HEK293 (cell line): Measurements from ENCODE around the gene ARHGAP33.

ENCODE experiments used
- CTCF ChIA-PET: fragments of 350-600 bp; formaldehyde crosslinking; extraction: SDS; loops from one replicate; lab custom pipeline; 2021; ENCODE audit warnings: antibody characterized with exemption; lab: Yijun Ruan, JAX
- POLR2A ChIA-PET: fragments of 300-600 bp; formaldehyde crosslinking; extraction: SDS; loops from one replicate; lab custom pipeline; 2020; ENCODE audit warnings: antibody characterized with exemption, inconsistent platforms; lab: Yijun Ruan, JAX
- H3K27ac ChIP-seq: fragments of 200-500 bp; sonication (Bioruptor generic); 2 replicates; pipeline ENCODE4 v1.5.1; 2014; ENCODE audit warnings: low read depth, low read length, control low read depth, inconsistent platforms; ENCODE audit errors: extremely low read depth
- H3K36me3 ChIP-seq, 2 experiments: fragments of 200-500 bp in 1 of 2; sonication (Bioruptor generic) in 1 of 2; 1 replicate in 1 of 2; 2 replicates in 1 of 2; pipeline ENCODE4 v1.5.1; 2014 to 2017; ENCODE audit warnings: inconsistent platforms in 2 of 2, low read length in 2 of 2; ENCODE audit not compliant: control insufficient read depth in 2 of 2, insufficient read depth in 1 of 2
- H3K4me1 ChIP-seq: fragments of 200-500 bp; sonication (Bioruptor generic); 2 replicates; pipeline ENCODE4 v1.5.1; 2014; ENCODE audit warnings: mild to moderate bottlenecking, low read length, inconsistent platforms; ENCODE audit not compliant: control insufficient read depth, insufficient read depth
- H3K4me3 ChIP-seq: 2 replicates; pipeline ENCODE4 v1.5.1; 2011; ENCODE audit warnings: low read depth, mild to moderate bottlenecking, control low read depth, low read length, moderate library complexity
- H3K9me3 ChIP-seq: fragments of 200-500 bp; sonication (Bioruptor generic); 2 replicates; pipeline ENCODE4 v1.5.1; 2014; ENCODE audit warnings: low read depth, low read length, inconsistent platforms; ENCODE audit not compliant: control insufficient read depth, insufficient read depth
- HOXC10 ChIP-seq: sonication (generic); formaldehyde crosslinking; IDR thresholded peaks from 2 replicates; pipeline ENCODE4 v1.8.1; 2023; ENCODE audit warnings: mild to moderate bottlenecking, missing genetic modification reagents
- KLF10 ChIP-seq: fragments of 450-650 bp; IDR thresholded peaks from 2 replicates; pipeline ENCODE4 v1.5.1; 2018; ENCODE audit warnings: missing biosample characterization, mild to moderate bottlenecking, missing genetic modification characterization
- SP2 ChIP-seq: fragments of 450-650 bp; formaldehyde crosslinking; IDR thresholded peaks from 2 replicates; pipeline ENCODE4 v1.5.1; 2016; ENCODE audit warnings: missing biosample characterization, missing genetic modification characterization
- SP7 ChIP-seq: fragments of 450-650 bp; formaldehyde crosslinking; IDR thresholded peaks from 2 replicates; pipeline ENCODE4 v1.5.1; 2016; ENCODE audit warnings: missing biosample characterization, missing genetic modification characterization
- ZBTB20 ChIP-seq: fragments of 450-650 bp; formaldehyde crosslinking; IDR thresholded peaks from 2 replicates; pipeline ENCODE4 v1.5.1; 2016; ENCODE audit warnings: missing biosample characterization, missing genetic modification characterization
- ZBTB49 ChIP-seq: fragments of 450-650 bp; formaldehyde crosslinking; IDR thresholded peaks from 2 replicates; pipeline ENCODE4 v1.5.1; 2016; ENCODE audit warnings: missing biosample characterization, missing genetic modification characterization, low read depth
- ZEB2 ChIP-seq: fragments of 450-650 bp; formaldehyde crosslinking; IDR thresholded peaks from 2 replicates; pipeline ENCODE4 v1.5.1; 2016; ENCODE audit warnings: missing biosample characterization, missing genetic modification characterization
- ZNF132 ChIP-seq: fragments of 450-650 bp; formaldehyde crosslinking; IDR thresholded peaks from 2 replicates; pipeline ENCODE4 v1.5.1; 2017; ENCODE audit warnings: missing biosample characterization, missing genetic modification characterization, borderline replicate concordance
- ZNF146 ChIP-seq: fragments of 450-650 bp; formaldehyde crosslinking; IDR thresholded peaks from 2 replicates; pipeline ENCODE4 v1.5.1; 2016; ENCODE audit warnings: missing biosample characterization, missing genetic modification characterization
- ZNF239 ChIP-seq: fragments of 450-650 bp; formaldehyde crosslinking; IDR thresholded peaks from 2 replicates; pipeline ENCODE4 v1.5.1; 2016; ENCODE audit warnings: missing biosample characterization, missing genetic modification characterization
- ZNF24 ChIP-seq: fragments of 450-650 bp; formaldehyde crosslinking; IDR thresholded peaks from 2 replicates; pipeline ENCODE4 v1.5.1; 2016; ENCODE audit warnings: missing biosample characterization, missing genetic modification characterization
- ZNF354C ChIP-seq: fragments of 450-650 bp; formaldehyde crosslinking; IDR thresholded peaks from 2 replicates; pipeline ENCODE4 v1.5.1; 2016; ENCODE audit warnings: missing biosample characterization, missing genetic modification characterization, low read depth, borderline replicate concordance
- ZNF488 ChIP-seq: fragments of 450-650 bp; formaldehyde crosslinking; IDR thresholded peaks from 2 replicates; pipeline ENCODE4 v1.5.1; 2016; ENCODE audit warnings: missing biosample characterization, missing genetic modification characterization
- ZNF514 ChIP-seq: fragments of 450-650 bp; formaldehyde crosslinking; IDR thresholded peaks from 2 replicates; pipeline ENCODE4 v1.5.1; 2016; ENCODE audit warnings: missing biosample characterization, missing genetic modification characterization
- ZNF544 ChIP-seq: fragments of 450-650 bp; formaldehyde crosslinking; IDR thresholded peaks from 2 replicates; pipeline ENCODE4 v1.5.0; 2017; ENCODE audit warnings: missing biosample characterization, missing genetic modification characterization
- ZNF626 ChIP-seq: fragments of 450-650 bp; sonication (Bioruptor Pico); formaldehyde crosslinking; IDR thresholded peaks from 2 replicates; pipeline ENCODE4 v1.5.1; 2018; ENCODE audit warnings: missing biosample characterization, missing genetic modification characterization, inconsistent platforms
- ZNF664 ChIP-seq: fragments of 450-650 bp; formaldehyde crosslinking; IDR thresholded peaks from 2 replicates; pipeline ENCODE4 v1.5.1; 2016; ENCODE audit warnings: missing biosample characterization, missing genetic modification characterization
- TF ChIP-seq, protein P1 (sequence below): fragments of 450-650 bp; formaldehyde crosslinking; IDR thresholded peaks from 2 replicates; pipeline ENCODE4 v1.5.1; 2016; ENCODE audit warnings: missing biosample characterization, missing genetic modification characterization, borderline replicate concordance
- TF ChIP-seq, protein P2 (sequence below): fragments of 450-650 bp; formaldehyde crosslinking; IDR thresholded peaks from 2 replicates; pipeline ENCODE4 v1.5.1; 2016; ENCODE audit warnings: missing biosample characterization, missing genetic modification characterization
- TF ChIP-seq, protein P3 (sequence below): fragments of 450-650 bp; formaldehyde crosslinking; IDR thresholded peaks from 2 replicates; pipeline ENCODE4 v1.5.1; 2016; ENCODE audit warnings: missing biosample characterization, missing genetic modification characterization
- TF ChIP-seq, protein P4 (sequence below): fragments of 450-650 bp; formaldehyde crosslinking; IDR thresholded peaks from 2 replicates; pipeline ENCODE4 v1.5.1; 2017; ENCODE audit warnings: missing biosample characterization, missing genetic modification characterization
- TF ChIP-seq, protein P5 (sequence below): fragments of 450-650 bp; formaldehyde crosslinking; IDR thresholded peaks from 2 replicates; pipeline ENCODE4 v1.5.1; 2017; ENCODE audit warnings: missing biosample characterization, mild to moderate bottlenecking, missing genetic modification characterization, moderate library complexity

Gene ARHGAP33

GRCh38 chr19:35796645-35797542, 21.5 kb downstream of the ARHGAP33 start (continued):
- TF ChIP-seq, protein P1, sequence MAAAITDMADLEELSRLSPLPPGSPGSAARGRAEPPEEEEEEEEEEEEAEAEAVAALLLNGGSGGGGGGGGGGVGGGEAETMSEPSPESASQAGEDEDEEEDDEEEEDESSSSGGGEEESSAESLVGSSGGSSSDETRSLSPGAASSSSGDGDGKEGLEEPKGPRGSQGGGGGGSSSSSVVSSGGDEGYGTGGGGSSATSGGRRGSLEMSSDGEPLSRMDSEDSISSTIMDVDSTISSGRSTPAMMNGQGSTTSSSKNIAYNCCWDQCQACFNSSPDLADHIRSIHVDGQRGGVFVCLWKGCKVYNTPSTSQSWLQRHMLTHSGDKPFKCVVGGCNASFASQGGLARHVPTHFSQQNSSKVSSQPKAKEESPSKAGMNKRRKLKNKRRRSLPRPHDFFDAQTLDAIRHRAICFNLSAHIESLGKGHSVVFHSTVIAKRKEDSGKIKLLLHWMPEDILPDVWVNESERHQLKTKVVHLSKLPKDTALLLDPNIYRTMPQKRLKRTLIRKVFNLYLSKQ (tag by site-specific recombination), result no peak
- TF ChIP-seq HOXC10 (CRISPR knock-in tag) (no peak), ZNF132 (tag by site-specific recombination) (no peak), ZNF626 (no peak), SP7 (no peak), ZEB2 (tag by site-specific recombination) (no peak)
- TF ChIP-seq, protein P2, sequence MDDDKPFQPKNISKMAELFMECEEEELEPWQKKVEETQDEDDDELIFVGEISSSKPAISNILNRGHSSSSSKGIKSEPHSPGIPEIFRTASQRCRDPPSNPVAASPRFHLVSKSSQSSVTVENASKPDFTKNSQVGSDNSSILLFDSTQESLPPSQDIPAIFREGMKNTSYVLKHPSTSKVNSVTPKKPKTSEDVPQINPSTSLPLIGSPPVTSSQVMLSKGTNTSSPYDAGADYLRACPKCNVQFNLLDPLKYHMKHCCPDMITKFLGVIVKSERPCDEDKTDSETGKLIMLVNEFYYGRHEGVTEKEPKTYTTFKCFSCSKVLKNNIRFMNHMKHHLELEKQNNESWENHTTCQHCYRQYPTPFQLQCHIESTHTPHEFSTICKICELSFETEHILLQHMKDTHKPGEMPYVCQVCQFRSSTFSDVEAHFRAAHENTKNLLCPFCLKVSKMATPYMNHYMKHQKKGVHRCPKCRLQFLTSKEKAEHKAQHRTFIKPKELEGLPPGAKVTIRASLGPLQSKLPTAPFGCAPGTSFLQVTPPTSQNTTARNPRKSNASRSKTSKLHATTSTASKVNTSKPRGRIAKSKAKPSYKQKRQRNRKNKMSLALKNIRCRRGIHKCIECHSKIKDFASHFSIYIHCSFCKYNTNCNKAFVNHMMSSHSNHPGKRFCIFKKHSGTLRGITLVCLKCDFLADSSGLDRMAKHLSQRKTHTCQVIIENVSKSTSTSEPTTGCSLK (tag by site-specific recombination), result no peak

- TF ChIP-seq ZNF354C, result no peak
- no peak for TF ChIP-seq ZNF664 (tag by site-specific recombination)
- TF ChIP-seq, protein P3, sequence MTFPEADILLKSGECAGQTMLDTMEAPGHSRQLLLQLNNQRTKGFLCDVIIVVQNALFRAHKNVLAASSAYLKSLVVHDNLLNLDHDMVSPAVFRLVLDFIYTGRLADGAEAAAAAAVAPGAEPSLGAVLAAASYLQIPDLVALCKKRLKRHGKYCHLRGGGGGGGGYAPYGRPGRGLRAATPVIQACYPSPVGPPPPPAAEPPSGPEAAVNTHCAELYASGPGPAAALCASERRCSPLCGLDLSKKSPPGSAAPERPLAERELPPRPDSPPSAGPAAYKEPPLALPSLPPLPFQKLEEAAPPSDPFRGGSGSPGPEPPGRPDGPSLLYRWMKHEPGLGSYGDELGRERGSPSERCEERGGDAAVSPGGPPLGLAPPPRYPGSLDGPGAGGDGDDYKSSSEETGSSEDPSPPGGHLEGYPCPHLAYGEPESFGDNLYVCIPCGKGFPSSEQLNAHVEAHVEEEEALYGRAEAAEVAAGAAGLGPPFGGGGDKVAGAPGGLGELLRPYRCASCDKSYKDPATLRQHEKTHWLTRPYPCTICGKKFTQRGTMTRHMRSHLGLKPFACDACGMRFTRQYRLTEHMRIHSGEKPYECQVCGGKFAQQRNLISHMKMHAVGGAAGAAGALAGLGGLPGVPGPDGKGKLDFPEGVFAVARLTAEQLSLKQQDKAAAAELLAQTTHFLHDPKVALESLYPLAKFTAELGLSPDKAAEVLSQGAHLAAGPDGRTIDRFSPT, result no peak
- no peak for TF ChIP-seq ZNF544
- no peak for TF ChIP-seq ZNF24 (tag by site-specific recombination)
- TF ChIP-seq, protein P4, sequence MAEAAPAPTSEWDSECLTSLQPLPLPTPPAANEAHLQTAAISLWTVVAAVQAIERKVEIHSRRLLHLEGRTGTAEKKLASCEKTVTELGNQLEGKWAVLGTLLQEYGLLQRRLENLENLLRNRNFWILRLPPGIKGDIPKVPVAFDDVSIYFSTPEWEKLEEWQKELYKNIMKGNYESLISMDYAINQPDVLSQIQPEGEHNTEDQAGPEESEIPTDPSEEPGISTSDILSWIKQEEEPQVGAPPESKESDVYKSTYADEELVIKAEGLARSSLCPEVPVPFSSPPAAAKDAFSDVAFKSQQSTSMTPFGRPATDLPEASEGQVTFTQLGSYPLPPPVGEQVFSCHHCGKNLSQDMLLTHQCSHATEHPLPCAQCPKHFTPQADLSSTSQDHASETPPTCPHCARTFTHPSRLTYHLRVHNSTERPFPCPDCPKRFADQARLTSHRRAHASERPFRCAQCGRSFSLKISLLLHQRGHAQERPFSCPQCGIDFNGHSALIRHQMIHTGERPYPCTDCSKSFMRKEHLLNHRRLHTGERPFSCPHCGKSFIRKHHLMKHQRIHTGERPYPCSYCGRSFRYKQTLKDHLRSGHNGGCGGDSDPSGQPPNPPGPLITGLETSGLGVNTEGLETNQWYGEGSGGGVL (tag by site-specific recombination), result no peak
- no peak for TF ChIP-seq ZNF488 (tag by site-specific recombination)
- TF ChIP-seq ZNF146 (tag by site-specific recombination), result no peak
- TF ChIP-seq, protein P5, sequence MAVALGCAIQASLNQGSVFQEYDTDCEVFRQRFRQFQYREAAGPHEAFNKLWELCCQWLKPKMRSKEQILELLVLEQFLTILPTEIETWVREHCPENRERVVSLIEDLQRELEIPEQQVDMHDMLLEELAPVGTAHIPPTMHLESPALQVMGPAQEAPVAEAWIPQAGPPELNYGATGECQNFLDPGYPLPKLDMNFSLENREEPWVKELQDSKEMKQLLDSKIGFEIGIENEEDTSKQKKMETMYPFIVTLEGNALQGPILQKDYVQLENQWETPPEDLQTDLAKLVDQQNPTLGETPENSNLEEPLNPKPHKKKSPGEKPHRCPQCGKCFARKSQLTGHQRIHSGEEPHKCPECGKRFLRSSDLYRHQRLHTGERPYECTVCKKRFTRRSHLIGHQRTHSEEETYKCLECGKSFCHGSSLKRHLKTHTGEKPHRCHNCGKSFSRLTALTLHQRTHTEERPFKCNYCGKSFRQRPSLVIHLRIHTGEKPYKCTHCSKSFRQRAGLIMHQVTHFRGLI (tag by site-specific recombination), result no peak
- no peak for TF ChIP-seq ZNF239 (tag by site-specific recombination)
- no peak for TF ChIP-seq KLF10 (tag by site-specific recombination)
- no peak for TF ChIP-seq ZBTB49
- TF ChIP-seq ZNF514 (tag by site-specific recombination), result no peak
- TF ChIP-seq SP2 (tag by site-specific recombination), result no peak
- TF ChIP-seq ZNF626, result no peak
- no peak for TF ChIP-seq ZBTB20 (tag by site-specific recombination)
- TF ChIP-seq, all 188 proteins: peak for 0
- Histone ChIP-seq H3K4me3 (no peak overlapping the region), H3K9me3 (no peaks in the 10 kb centered on the region), H3K36me3 (no peaks in the 10 kb centered on the region; a peak in 1 of 3 replicates), H3K27ac (no peak overlapping the region), H3K4me1 (no peaks in the 10 kb centered on the region)
- ChIA-PET POLR2A (interaction anchor here (0.7 kb wide), 1 partner anchor 150 kb away, joined by 4 read pairs; the partner anchor contains the start of gene COX6B1), CTCF (interaction anchor here (0.5 to 0.8 kb wide), 3 partner anchors 12 to 1158 kb away, joined by 3 to 4 read pairs (median 3); no protein-coding TSS in a partner anchor)
Observed at GRCh38 chr19:35797663-35798062, 22.3 kb downstream of the ARHGAP33 start.
